BE2C (cell line): Measurements from ENCODE around the gene COL18A1.

ENCODE experiments used
- DNase-seq: peaks from one replicate; pipeline ENCODE4 v3.0.0-alpha.2; 2020
- H3K27me3 ChIP-seq: fragments of 250-450 bp; sonication (Bioruptor Pico); 2 replicates; pipeline ENCODE4 v1.5.1; 2020; ENCODE audit warnings: mild to moderate bottlenecking
- H3K36me3 ChIP-seq: fragments of 250-450 bp; sonication (Bioruptor Pico); 2 replicates; pipeline ENCODE4 v1.5.1; 2020; ENCODE audit warnings: mild to moderate bottlenecking
- H3K4me1 ChIP-seq: fragments of 250-450 bp; sonication (Bioruptor Pico); 2 replicates; pipeline ENCODE4 v1.5.1; 2020
- H3K4me3 ChIP-seq: 2 replicates; pipeline ENCODE4 v1.5.1; 2011; ENCODE audit warnings: low read depth, low read length
- H3K9me3 ChIP-seq: fragments of 250-450 bp; sonication (Bioruptor Pico); 2 replicates; pipeline ENCODE4 v1.5.1; 2020
- CTCF ChIP-seq: IDR thresholded peaks from 2 replicates; pipeline ENCODE4 v1.5.1; 2012; ENCODE audit warnings: mild to moderate bottlenecking, low read depth, low read length

Gene COL18A1

GRCh38 chr21:45401916-45402900 is 2.8 kb upstream of the COL18A1 start:
- H3K27me3 ChIP-seq, result peaks cover 38% of the 10 kb centered on the region
- no peaks in the 10 kb centered on the region for H3K9me3 ChIP-seq
- TF ChIP-seq CTCF, result no peak
- no peak for DNase-seq
- H3K4me1 ChIP-seq, result no peaks in the 10 kb centered on the region
- no peaks in the 10 kb centered on the region for H3K36me3 ChIP-seq
- H3K4me3 ChIP-seq, result no peak overlapping the region

DNA sequence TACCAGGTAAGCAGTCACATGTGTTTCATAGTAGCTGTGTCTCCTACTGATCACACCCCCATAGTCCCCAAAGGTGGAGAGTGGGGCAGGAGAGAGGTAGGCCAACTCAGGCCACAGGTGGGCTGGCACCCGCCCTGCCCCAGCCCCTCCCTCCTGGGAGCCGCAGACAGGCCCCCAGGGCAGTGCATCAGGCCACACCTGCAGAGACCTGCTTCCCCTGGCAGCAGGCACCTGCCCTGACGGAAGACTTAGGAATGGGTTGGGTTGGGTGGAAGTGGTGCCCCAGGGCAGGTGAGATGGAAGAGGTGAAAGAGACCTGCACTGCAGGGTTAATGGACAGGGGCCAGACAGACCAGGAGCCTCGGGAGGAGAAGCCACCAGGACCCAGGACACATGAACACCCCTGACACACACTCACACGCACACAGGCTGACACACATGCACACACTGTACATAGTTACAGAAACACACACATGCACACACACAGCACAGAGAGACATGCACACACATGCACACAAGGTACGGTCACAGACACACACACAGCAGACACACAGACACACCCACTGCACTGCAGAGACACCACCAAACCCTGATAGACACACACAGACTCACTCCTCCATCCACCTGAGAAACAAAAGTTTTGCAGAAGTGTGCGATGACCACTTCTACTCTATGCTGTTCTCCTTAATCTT is 1.7 kb upstream of the COL18A1 start:
- no peak for TF ChIP-seq CTCF
- no peak for DNase-seq
- no peaks in the 10 kb centered on the region for H3K36me3 ChIP-seq
- H3K4me3 ChIP-seq, result no peak overlapping the region
- H3K27me3 ChIP-seq, result peaks cover 37% of the 10 kb centered on the region
- H3K9me3 ChIP-seq, result no peaks in the 10 kb centered on the region
- H3K4me1 ChIP-seq, result no peaks in the 10 kb centered on the region

GRCh38 chr21:45403825-45404729 is 888 bp upstream of the COL18A1 start:
- Histone ChIP-seq H3K4me3 (peak overlapping the region; percentile 32; the same call in 1 of the 2 replicates), H3K36me3 (no peaks in the 10 kb centered on the region), H3K9me3 (no peaks in the 10 kb centered on the region), H3K27me3 (peaks cover 33% of the 10 kb centered on the region), H3K4me1 (no peaks in the 10 kb centered on the region)
- no peak for DNase-seq
- no peak for TF ChIP-seq CTCF

GRCh38 chr21:45405271-45405818 is 380 bp downstream of the COL18A1 start:
- DNase-seq, result no peak
- H3K4me1 ChIP-seq, result no peaks in the 10 kb centered on the region
- no peak overlapping the region for H3K4me3 ChIP-seq
- no peak for TF ChIP-seq CTCF
- H3K36me3 ChIP-seq, result no peaks in the 10 kb centered on the region
- peaks cover 33% of the 10 kb centered on the region for H3K27me3 ChIP-seq
- no peaks in the 10 kb centered on the region for H3K9me3 ChIP-seq

GRCh38 chr21:45405819-45406762 is 1.1 kb downstream of the COL18A1 start:
- Histone ChIP-seq H3K4me3 (no peak overlapping the region), H3K27me3 (peaks cover 33% of the 10 kb centered on the region), H3K9me3 (no peaks in the 10 kb centered on the region), H3K36me3 (no peaks in the 10 kb centered on the region), H3K4me1 (peaks cover 1% of the 10 kb centered on the region)
- no peak for TF ChIP-seq CTCF
- no peak for DNase-seq
